A549 treated with AZD2906 at 1 μM for 4 hours (cell line): ENCODE results near the gene LRRC73. TPM values are rescaled to one million over a fixed set of nuclear protein-coding genes. Genes with fewer than 3 reads are reported as not detected.

ENCODE experiments used
- total RNA-seq: library from RNA; stranded (reverse); fragments of 200-300 nt; extraction: Qiagen RNA extraction; gene quantifications from 5 replicates; pipeline ENCODE4 v1.2.3, GENCODE V29; 2022

LRRC73 gene
- 0.48 to 1.2 TPM (median 1.1 TPM) in 5 replicates for total RNA-seq

GRCh38 chr6:43509984-43510826 lies at the start of gene LRRC73:
TSS of gene LRRC73 (minus strand) at chr6:43510346. CDS start at chr6:43509785, 561 bp downstream.

GRCh38 chr6:43516697-43517504 lies 6.8 kb upstream of the LRRC73 start, which contains the start of the genes POLR1C and YIPF3:
TSS of gene POLR1C (plus strand) at chr6:43517089. CDS start at chr6:43517110, 21 bp downstream.
TSS of gene YIPF3 (minus strand) at chr6:43516926. CDS start at chr6:43516807, 119 bp downstream.

GRCh38 chr6:43477235-43478007 lies 32.7 kb downstream of the LRRC73 start, which contains the start of gene TJAP1:
TSS of gene TJAP1 (plus strand) at chr6:43477570. CDS start at chr6:43499002, 21,432 bp downstream.

Other genes starting within 250 kb of the LRRC73 start
- not detected in 5 replicates for gene SLC22A7, start 212.1 kb downstream of the LRRC73 start, total RNA-seq
- 0.27 to 0.62 TPM (median 0.37 TPM) in 5 replicates for gene CRIP3, start 201.5 kb downstream of the LRRC73 start, total RNA-seq
- 3.9 to 5.4 TPM (median 4.7 TPM) in 5 replicates for gene ZNF318, start 140.7 kb downstream of the LRRC73 start, total RNA-seq
- gene ABCC10, start 82.8 kb downstream of the LRRC73 start, total RNA-seq: 6.0 to 11.5 TPM (median 9.5 TPM) in 5 replicates
- gene DLK2, start 54.8 kb downstream of the LRRC73 start, total RNA-seq: 5.6 to 9.0 TPM (median 8.9 TPM) in 5 replicates
- gene TJAP1, start 32.8 kb downstream of the LRRC73 start, total RNA-seq: 15.3 to 19.5 TPM (median 17.9 TPM) in 5 replicates
- 67.8 to 70.6 TPM (median 69.1 TPM) in 5 replicates for gene YIPF3, start 6.6 kb upstream of the LRRC73 start, total RNA-seq
- gene POLR1C, start 6.7 kb upstream of the LRRC73 start, total RNA-seq: 43.3 to 56.9 TPM (median 44.6 TPM) in 5 replicates
- gene XPO5, start 65.7 kb upstream of the LRRC73 start, total RNA-seq: 23.5 to 28.5 TPM (median 26.2 TPM) in 5 replicates
- 8.1 to 10.2 TPM (median 8.4 TPM) in 5 replicates for gene POLH, start 65.8 kb upstream of the LRRC73 start, total RNA-seq
- gene GTPBP2, start 118.9 kb upstream of the LRRC73 start, total RNA-seq: 15.4 to 19.6 TPM (median 17.6 TPM) in 5 replicates
- gene MAD2L1BP, start 125.5 kb upstream of the LRRC73 start, total RNA-seq: 34.3 to 36.8 TPM (median 35.9 TPM) in 5 replicates
- 0.15 to 0.27 TPM (median 0.17 TPM) in 5 replicates for gene RSPH9, start 134.7 kb upstream of the LRRC73 start, total RNA-seq
- 47.1 to 51.8 TPM (median 50.0 TPM) in 5 replicates for gene MRPS18A, start 177.4 kb upstream of the LRRC73 start, total RNA-seq